Astrocyte (in vitro differentiated cells and primary cell): ENCODE results near the gene ESRRA.

Source experiments
- CTCF ChIP-seq: IDR thresholded peaks from 2 replicates; pipeline ENCODE4 v1.5.1; 2011; ENCODE audit warnings: low read depth, mild to moderate bottlenecking, inconsistent platforms, low read length, moderate library complexity; ENCODE audit not compliant: insufficient read depth
- EZH2 ChIP-seq: IDR thresholded peaks from 2 replicates; pipeline ENCODE4 v1.6.1; 2012; ENCODE audit warnings: mild to moderate bottlenecking, low read length, inconsistent platforms; ENCODE audit not compliant: insufficient read depth

- TF ChIP-seq CTCF (peak; percentile 44), EZH2 (no peak)
Measured at GRCh38 chr11:64331569-64332371, 26.4 kb downstream of the ESRRA start.
